Measurements from ENCODE around the gene SOAT1.

DNA sequence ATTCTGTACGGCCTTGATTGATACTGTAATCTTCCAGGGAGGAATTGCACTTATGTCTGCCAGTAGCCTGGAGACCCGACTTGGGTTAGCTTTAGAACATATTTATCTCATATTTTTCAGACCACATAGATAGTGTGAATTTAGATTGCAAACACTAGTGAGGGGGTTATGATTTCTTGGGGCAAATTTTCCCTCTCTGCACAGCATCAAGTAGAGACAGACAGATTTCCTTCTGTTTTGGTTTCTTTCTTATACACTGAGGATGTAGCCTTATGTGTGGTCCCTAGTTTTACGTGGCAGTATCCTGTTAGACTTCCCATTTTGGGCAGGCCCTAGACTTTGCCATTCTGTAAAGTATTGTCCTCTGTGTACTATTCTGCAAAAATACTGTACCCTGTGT, 29.0 kb downstream of the SOAT1 start:
- TF ChIP-seq, protein P1, sequence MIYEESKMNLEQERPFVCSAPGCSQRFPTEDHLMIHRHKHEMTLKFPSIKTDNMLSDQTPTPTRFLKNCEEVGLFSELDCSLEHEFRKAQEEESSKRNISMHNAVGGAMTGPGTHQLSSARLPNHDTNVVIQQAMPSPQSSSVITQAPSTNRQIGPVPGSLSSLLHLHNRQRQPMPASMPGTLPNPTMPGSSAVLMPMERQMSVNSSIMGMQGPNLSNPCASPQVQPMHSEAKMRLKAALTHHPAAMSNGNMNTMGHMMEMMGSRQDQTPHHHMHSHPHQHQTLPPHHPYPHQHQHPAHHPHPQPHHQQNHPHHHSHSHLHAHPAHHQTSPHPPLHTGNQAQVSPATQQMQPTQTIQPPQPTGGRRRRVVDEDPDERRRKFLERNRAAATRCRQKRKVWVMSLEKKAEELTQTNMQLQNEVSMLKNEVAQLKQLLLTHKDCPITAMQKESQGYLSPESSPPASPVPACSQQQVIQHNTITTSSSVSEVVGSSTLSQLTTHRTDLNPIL (CRISPR knock-in tag; IDR thresholded peaks at IDR 0.05; ENCODE audit: low read depth), result no peak
- TF ChIP-seq RARB (CRISPR knock-in tag; IDR thresholded peaks at IDR 0.05) (no peak), TCF4 (CRISPR knock-in tag; IDR thresholded peaks at IDR 0.05; ENCODE audit: borderline replicate concordance) (no peak), PPARA (CRISPR knock-in tag; IDR thresholded peaks at IDR 0.05; ENCODE audit: borderline replicate concordance) (no peak), BACH2 (CRISPR knock-in tag; IDR thresholded peaks at IDR 0.05; ENCODE audit: borderline replicate concordance) (no peak), SNAI2 (CRISPR knock-in tag; IDR thresholded peaks at IDR 0.05) (no peak), ESRRG (CRISPR knock-in tag; IDR thresholded peaks at IDR 0.05) (no peak), ZNF70 (CRISPR knock-in tag; IDR thresholded peaks at IDR 0.05) (no peak), ZNF8 (CRISPR knock-in tag; IDR thresholded peaks at IDR 0.05) (no peak), ZC3H10 (CRISPR knock-in tag; IDR thresholded peaks at IDR 0.05) (no peak), POU6F1 (CRISPR knock-in tag; IDR thresholded peaks at IDR 0.05; ENCODE audit: borderline replicate concordance, low read depth) (no peak), OSR1 (CRISPR knock-in tag; IDR thresholded peaks at IDR 0.05) (no peak)
- TF ChIP-seq, protein P2, sequence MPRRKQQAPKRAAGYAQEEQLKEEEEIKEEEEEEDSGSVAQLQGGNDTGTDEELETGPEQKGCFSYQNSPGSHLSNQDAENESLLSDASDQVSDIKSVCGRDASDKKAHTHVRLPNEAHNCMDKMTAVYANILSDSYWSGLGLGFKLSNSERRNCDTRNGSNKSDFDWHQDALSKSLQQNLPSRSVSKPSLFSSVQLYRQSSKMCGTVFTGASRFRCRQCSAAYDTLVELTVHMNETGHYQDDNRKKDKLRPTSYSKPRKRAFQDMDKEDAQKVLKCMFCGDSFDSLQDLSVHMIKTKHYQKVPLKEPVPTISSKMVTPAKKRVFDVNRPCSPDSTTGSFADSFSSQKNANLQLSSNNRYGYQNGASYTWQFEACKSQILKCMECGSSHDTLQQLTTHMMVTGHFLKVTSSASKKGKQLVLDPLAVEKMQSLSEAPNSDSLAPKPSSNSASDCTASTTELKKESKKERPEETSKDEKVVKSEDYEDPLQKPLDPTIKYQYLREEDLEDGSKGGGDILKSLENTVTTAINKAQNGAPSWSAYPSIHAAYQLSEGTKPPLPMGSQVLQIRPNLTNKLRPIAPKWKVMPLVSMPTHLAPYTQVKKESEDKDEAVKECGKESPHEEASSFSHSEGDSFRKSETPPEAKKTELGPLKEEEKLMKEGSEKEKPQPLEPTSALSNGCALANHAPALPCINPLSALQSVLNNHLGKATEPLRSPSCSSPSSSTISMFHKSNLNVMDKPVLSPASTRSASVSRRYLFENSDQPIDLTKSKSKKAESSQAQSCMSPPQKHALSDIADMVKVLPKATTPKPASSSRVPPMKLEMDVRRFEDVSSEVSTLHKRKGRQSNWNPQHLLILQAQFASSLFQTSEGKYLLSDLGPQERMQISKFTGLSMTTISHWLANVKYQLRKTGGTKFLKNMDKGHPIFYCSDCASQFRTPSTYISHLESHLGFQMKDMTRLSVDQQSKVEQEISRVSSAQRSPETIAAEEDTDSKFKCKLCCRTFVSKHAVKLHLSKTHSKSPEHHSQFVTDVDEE (CRISPR knock-in tag; IDR thresholded peaks at IDR 0.05), result no peak
